ENCODE data around the gene BRD8.

DNA sequence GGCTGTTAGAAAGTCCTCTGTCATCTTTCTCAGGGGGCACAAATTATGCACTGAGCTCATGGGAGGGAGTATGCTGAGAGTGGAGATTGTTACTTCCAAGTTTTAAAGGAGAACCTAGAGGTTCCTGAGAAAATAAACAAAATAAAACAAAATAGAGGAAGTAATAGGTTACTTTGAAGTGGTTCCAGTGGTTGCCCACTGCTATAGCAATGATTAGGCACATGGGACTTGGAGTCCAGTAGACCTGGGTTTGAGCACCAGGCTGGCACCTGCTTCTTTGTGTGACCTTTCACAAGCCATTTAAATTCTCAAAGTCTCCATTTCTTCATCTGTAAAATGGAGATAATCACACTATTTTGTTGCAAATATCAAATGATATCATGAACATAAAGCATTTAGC lies 48.5 kb upstream of the BRD8 start:
- TF ChIP-seq, protein P1, sequence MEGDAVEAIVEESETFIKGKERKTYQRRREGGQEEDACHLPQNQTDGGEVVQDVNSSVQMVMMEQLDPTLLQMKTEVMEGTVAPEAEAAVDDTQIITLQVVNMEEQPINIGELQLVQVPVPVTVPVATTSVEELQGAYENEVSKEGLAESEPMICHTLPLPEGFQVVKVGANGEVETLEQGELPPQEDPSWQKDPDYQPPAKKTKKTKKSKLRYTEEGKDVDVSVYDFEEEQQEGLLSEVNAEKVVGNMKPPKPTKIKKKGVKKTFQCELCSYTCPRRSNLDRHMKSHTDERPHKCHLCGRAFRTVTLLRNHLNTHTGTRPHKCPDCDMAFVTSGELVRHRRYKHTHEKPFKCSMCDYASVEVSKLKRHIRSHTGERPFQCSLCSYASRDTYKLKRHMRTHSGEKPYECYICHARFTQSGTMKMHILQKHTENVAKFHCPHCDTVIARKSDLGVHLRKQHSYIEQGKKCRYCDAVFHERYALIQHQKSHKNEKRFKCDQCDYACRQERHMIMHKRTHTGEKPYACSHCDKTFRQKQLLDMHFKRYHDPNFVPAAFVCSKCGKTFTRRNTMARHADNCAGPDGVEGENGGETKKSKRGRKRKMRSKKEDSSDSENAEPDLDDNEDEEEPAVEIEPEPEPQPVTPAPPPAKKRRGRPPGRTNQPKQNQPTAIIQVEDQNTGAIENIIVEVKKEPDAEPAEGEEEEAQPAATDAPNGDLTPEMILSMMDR (IDR thresholded peaks at IDR 0.05 in 2 of 3, conservative IDR thresholded peaks at IDR 0.05 in 1 of 3; ENCODE audit: borderline replicate concordance in 1 of 3, insufficient read depth in 1 of 3, low read depth in 2 of 3, low read length in 2 of 3): no peak
- TF ChIP-seq EZH2 (IDR thresholded peaks at IDR 0.05) (no peak), POLR2A (IDR thresholded peaks at IDR 0.05; ENCODE audit: borderline replicate concordance, extremely low read depth, insufficient read depth, insufficient read length) (no peak), CEBPB (IDR thresholded peaks at IDR 0.05; ENCODE audit: low read depth) (no peak), POLR2AphosphoS5 (IDR thresholded peaks at IDR 0.05; ENCODE audit: low read depth, low read length) (no peak), SP1 (IDR thresholded peaks at IDR 0.05; ENCODE audit: low read depth) (no peak)
